ENCODE results near the gene ZNF608. TPM values are rescaled to one million over a fixed set of nuclear protein-coding genes. Genes with fewer than 3 reads are reported as not detected.

ZNF608 gene
- total and polyA plus RNA-seq, 3 donors from 2014 or later, result 28.7 to 42.4 (median 42.1) TPM

- peak overlapping the region; percentile 77 to 94 for H3K27ac ChIP-seq
- WGBS, 2 donors, result 1 to 2% methylated on average over 17 of the region's 17 CpGs
- no peaks in the 10 kb centered on the region for H3K9me3 ChIP-seq
- peaks cover 21% of the 10 kb centered on the region for H3K4me1 ChIP-seq
- H3K4me3 ChIP-seq, result peak overlapping the region; percentile 49 to 59
- intact Hi-C loops (cut with DNase I; ENCODE audit: low total_unique reads), result no loop called here
- no peak for DNase-seq
- no peaks in the 10 kb centered on the region for H3K36me3 ChIP-seq (ENCODE audit: low read depth, missing control alignments)
- no peak for TF ChIP-seq CTCF (IDR thresholded peaks at IDR 0.05)
- TF ChIP-seq POLR2A (IDR thresholded peaks at IDR 0.05), result no peak
- H3K27me3 ChIP-seq, result no peaks in the 10 kb centered on the region
These were observed 1.6 kb upstream of the ZNF608 start for GRCh38 chr5:124747791-124748686.

GRCh38 chr5:124746916-124747790 lies 714 bp upstream of the ZNF608 start:
- TF ChIP-seq POLR2A (IDR thresholded peaks at IDR 0.05) (no peak), CTCF (IDR thresholded peaks at IDR 0.05) (no peak)

DNA sequence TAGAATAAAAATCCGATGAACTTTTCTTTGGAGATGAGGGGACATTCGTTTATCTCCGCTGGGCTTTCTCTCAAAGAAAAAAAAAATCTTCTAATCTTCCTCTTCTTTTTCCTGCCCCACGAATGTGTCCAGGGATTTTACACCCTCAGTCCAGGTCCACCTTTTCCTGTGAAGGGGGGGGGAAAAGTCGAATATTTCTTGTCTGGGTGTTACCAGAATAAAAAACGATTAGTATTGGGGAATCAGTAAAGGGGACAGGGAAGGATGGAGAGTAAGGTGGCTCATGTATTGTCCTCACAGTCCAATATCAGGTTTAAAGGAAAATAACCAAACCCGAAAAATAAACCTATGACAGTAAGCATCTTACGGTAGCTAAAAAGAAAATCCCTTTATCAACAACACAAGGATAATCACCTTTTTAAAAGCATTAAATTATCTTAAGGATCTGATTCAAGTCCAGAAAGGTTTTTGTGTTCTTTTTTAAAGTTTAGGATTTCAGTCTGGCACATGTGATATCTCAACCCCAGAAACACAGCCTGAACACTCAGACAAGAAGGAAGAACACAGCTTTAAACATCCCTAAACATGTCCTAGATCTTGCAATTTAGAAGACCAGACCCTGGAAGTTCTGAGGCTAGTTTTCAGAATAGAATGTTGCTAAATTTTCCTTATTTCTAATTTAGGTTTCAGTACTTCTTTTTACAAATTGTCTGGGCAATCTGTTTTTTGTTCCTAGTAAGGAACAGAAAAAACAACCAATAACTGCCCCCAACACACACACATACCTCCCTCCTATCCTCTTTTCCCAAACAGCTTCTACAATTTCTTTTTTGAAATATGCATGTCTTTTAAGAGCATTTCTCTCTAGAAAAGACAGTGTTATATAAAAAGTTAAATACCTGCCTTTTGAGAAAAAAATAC lies 1.2 kb downstream of the ZNF608 start:
- no peaks in the 10 kb centered on the region for H3K27me3 ChIP-seq
- no peaks in the 10 kb centered on the region for H3K9me3 ChIP-seq
- WGBS, 2 donors, result 39 to 47% methylated on average over 8 of the region's 8 CpGs
- no peak for DNase-seq
- H3K4me3 ChIP-seq, result peak overlapping the region; percentile 49 to 59
- intact Hi-C loops (cut with DNase I; ENCODE audit: low total_unique reads), result no loop called here
- peak overlapping the region; percentile 77 to 94 for H3K27ac ChIP-seq
- TF ChIP-seq POLR2A (IDR thresholded peaks at IDR 0.05), result no peak
- TF ChIP-seq CTCF (IDR thresholded peaks at IDR 0.05), result no peak
- H3K4me1 ChIP-seq, result peaks cover 27% of the 10 kb centered on the region
- H3K36me3 ChIP-seq (ENCODE audit: low read depth, missing control alignments), result no peaks in the 10 kb centered on the region

More at GRCh38 chr5:124746916-124747790, 714 bp upstream of the ZNF608 start:
- Histone ChIP-seq H3K4me1 (peaks cover 26% of the 10 kb centered on the region), H3K9me3 (no peaks in the 10 kb centered on the region), H3K27ac (peak overlapping the region; percentile 77 to 94), H3K27me3 (no peaks in the 10 kb centered on the region), H3K36me3 (ENCODE audit: low read depth, missing control alignments) (no peaks in the 10 kb centered on the region), H3K4me3 (peak overlapping the region; percentile 49 to 59)
- DNase-seq, result peak; percentile 90
- 0 to 1% methylated on average over 32 of the region's 32 CpGs for WGBS, 2 donors
- intact Hi-C loops (cut with DNase I; ENCODE audit: low total_unique reads), result no loop called here

GRCh38 chr5:124744170-124744971 lies 2.1 kb downstream of the ZNF608 start:
- H3K27ac ChIP-seq, result peak overlapping the region; percentile 9 to 43
- no peak for TF ChIP-seq POLR2A (IDR thresholded peaks at IDR 0.05)
- TF ChIP-seq CTCF (IDR thresholded peaks at IDR 0.05), result no peak
- H3K36me3 ChIP-seq (ENCODE audit: low read depth, missing control alignments), result no peaks in the 10 kb centered on the region
- peaks cover 24% of the 10 kb centered on the region for H3K4me1 ChIP-seq
- intact Hi-C loops (cut with DNase I; ENCODE audit: low total_unique reads), result no loop called here
- no peaks in the 10 kb centered on the region for H3K27me3 ChIP-seq
- 15 to 46% methylated on average over 16 to 27 of the region's 27 CpGs for WGBS, 2 donors
- DNase-seq, result peak; percentile 71
- no peaks in the 10 kb centered on the region for H3K9me3 ChIP-seq
- peak overlapping the region; percentile 52 to 62 for H3K4me3 ChIP-seq

All from testis (tissue), 3 donors.